H1 (cell line): ENCODE results near the gene SORCS3. TPM values are rescaled to one million over a fixed set of nuclear protein-coding genes. Genes with fewer than 3 reads are reported as not detected.

Experiments
- CTCF ChIA-PET: fragments of 300-600 bp; sonication (Branson Sonifier 250); formaldehyde crosslinking; loops from one replicate; lab custom pipeline; 2021; ENCODE audit not compliant: partially characterized antibody; lab: Charles Lee
- POLR2A ChIA-PET: fragments of 300-600 bp; sonication (Branson Sonifier 250); formaldehyde crosslinking; loops from one replicate; lab custom pipeline; 2021; ENCODE audit warnings: inconsistent platforms; ENCODE audit not compliant: partially characterized antibody; lab: Charles Lee
- DNase-seq, 2 experiments: peaks; one replicate each; pipeline versions ENCODE4 v3.0.0 to v3.0.0-alpha.2; 2010 to 2022; ENCODE audit warnings: low spot score in 2 of 2, low read depth in 1 of 2, mixed read lengths in 1 of 2
- FAIRE-seq: peaks from 2 replicates; lab custom pipeline; 2011; peaks lifted over from hg19 to GRCh38; lab: Jason Lieb, UNC
- H2AFZ ChIP-seq: 2 replicates; pipeline ENCODE4 v1.8.1; 2012; ENCODE audit warnings: low read length, inconsistent platforms
- H2AK5ac ChIP-seq: 2 replicates; pipeline ENCODE4 v1.6.1; 2013; ENCODE audit warnings: low read depth, low read length
- H2BK120ac ChIP-seq: replicated peaks from 2 replicates; pipeline ENCODE3; 2013; ENCODE audit warnings: low read depth, low read length, inconsistent platforms
- H2BK12ac ChIP-seq: 2 replicates; pipeline ENCODE4 v1.6.1; 2013; ENCODE audit warnings: low read depth, low read length
- H2BK15ac ChIP-seq: 2 replicates; pipeline ENCODE4 v1.6.1; 2013; ENCODE audit warnings: low read length
- H2BK20ac ChIP-seq: 2 replicates; pipeline ENCODE4 v1.6.1; 2013; ENCODE audit warnings: low read length
- H2BK5ac ChIP-seq: 2 replicates; pipeline ENCODE4 v1.6.1; 2013; ENCODE audit warnings: low read depth, low read length
- H3K14ac ChIP-seq: 2 replicates; pipeline ENCODE4 v1.6.1; 2013; ENCODE audit warnings: inconsistent platforms; ENCODE audit not compliant: insufficient read length
- H3K18ac ChIP-seq: 2 replicates; pipeline ENCODE4 v1.6.1; 2013; ENCODE audit warnings: low read length; ENCODE audit errors: extremely low read depth
- H3K23ac ChIP-seq: 2 replicates; pipeline ENCODE4 v1.6.1; 2013; ENCODE audit warnings: inconsistent platforms; ENCODE audit not compliant: insufficient read length
- H3K23me2 ChIP-seq: 2 replicates; pipeline ENCODE4 v1.6.1; 2013; ENCODE audit warnings: low read depth, low read length
- H3K27ac ChIP-seq: 2 replicates; pipeline ENCODE4 v1.6.1; 2011; ENCODE audit warnings: low read depth, low read length, inconsistent platforms
- H3K27me3 ChIP-seq, 4 experiments: replicated peaks in 1 of 4; 1 replicate in 1 of 4; 2 replicates in 3 of 4; pipeline versions ENCODE4 v1.6.1 to v1.8.1; 2011 to 2013; ENCODE audit warnings: low read length in 3 of 4, mild to moderate bottlenecking in 3 of 4, inconsistent platforms in 2 of 4, mixed read lengths in 2 of 4, moderate library complexity in 1 of 4; ENCODE audit not compliant: control insufficient read depth in 3 of 4, insufficient read depth in 3 of 4; ENCODE audit errors: extremely low read depth in 1 of 4
- H3K36me3 ChIP-seq, 4 experiments: 2 replicates each; pipeline versions ENCODE4 v1.6.1 to v1.8.1; 2011 to 2013; ENCODE audit warnings: mild to moderate bottlenecking in 4 of 4, low read length in 3 of 4, moderate library complexity in 2 of 4, control low read depth in 1 of 4, inconsistent platforms in 1 of 4; ENCODE audit not compliant: insufficient read depth in 4 of 4, control insufficient read depth in 2 of 4
- H3K4ac ChIP-seq: replicated peaks from 2 replicates; pipeline ENCODE3; 2013; ENCODE audit warnings: low read length, low read depth, mixed read lengths, inconsistent platforms; ENCODE audit not compliant: insufficient read length
- H3K4me1 ChIP-seq, 4 experiments: replicated peaks in 1 of 4; 1 replicate in 1 of 4; 2 replicates in 3 of 4; pipeline versions ENCODE4 v1.6.1 to v1.8.1; 2011 to 2013; ENCODE audit warnings: low read length in 3 of 4, inconsistent platforms in 2 of 4, mixed read lengths in 1 of 4; ENCODE audit not compliant: insufficient read depth in 4 of 4, control insufficient read depth in 3 of 4
- H3K4me2 ChIP-seq, 2 experiments: 2 replicates each; pipeline versions ENCODE4 v1.6.1 to v1.8.1; 2011 to 2013; ENCODE audit warnings: low read depth in 2 of 2, low read length in 2 of 2, control low read depth in 1 of 2, inconsistent platforms in 1 of 2, mild to moderate bottlenecking in 1 of 2; ENCODE audit not compliant: insufficient read depth in 1 of 2
- H3K4me3 ChIP-seq, 4 experiments: fragments of 200-600, 300-600 bp in 1 of 4; sonication (generic), shearing (Covaris generic), sonication (Bioruptor Twin) in 1 of 4; 2 replicates each; pipeline versions ENCODE4 v1.5.1 to v1.8.1; 2011 to 2016; ENCODE audit warnings: low read length in 4 of 4, low read depth in 3 of 4, control low read depth in 2 of 4, inconsistent platforms in 2 of 4, mild to moderate bottlenecking in 2 of 4, mixed read lengths in 1 of 4, moderate library complexity in 1 of 4; ENCODE audit not compliant: insufficient read depth in 2 of 4; ENCODE audit errors: extremely low read depth in 1 of 4
- H3K56ac ChIP-seq: replicated peaks from 2 replicates; pipeline ENCODE3; 2013; ENCODE audit warnings: low read depth, mild to moderate bottlenecking, mixed read lengths, low read length, inconsistent platforms; ENCODE audit not compliant: insufficient read length
- H3K79me1 ChIP-seq: 2 replicates; pipeline ENCODE4 v1.6.1; 2013; ENCODE audit warnings: low read depth, low read length, control low read depth
- H3K79me2 ChIP-seq, 2 experiments: 2 replicates each; pipeline versions ENCODE4 v1.6.1 to v1.8.1; 2012 to 2013; ENCODE audit warnings: low read length in 2 of 2, mild to moderate bottlenecking in 2 of 2, inconsistent platforms in 1 of 2; ENCODE audit not compliant: insufficient read depth in 2 of 2, control insufficient read depth in 1 of 2
- H3K9ac ChIP-seq, 4 experiments: replicated peaks in 1 of 4; 1 replicate in 1 of 4; 2 replicates in 3 of 4; pipeline versions ENCODE4 v1.6.1 to v1.8.1; 2011 to 2013; ENCODE audit warnings: low read depth in 3 of 4, low read length in 3 of 4, control low read depth in 2 of 4, mild to moderate bottlenecking in 2 of 4, moderate library complexity in 2 of 4, inconsistent platforms in 1 of 4; ENCODE audit errors: extremely low read depth in 1 of 4
- H3K9me3 ChIP-seq, 2 experiments: 2 replicates each; pipeline versions ENCODE4 v1.6.1 to v1.8.1; 2012 to 2013; ENCODE audit warnings: mild to moderate bottlenecking in 2 of 2, moderate library complexity in 2 of 2, control low read depth in 1 of 2, inconsistent platforms in 1 of 2, low read depth in 1 of 2, low read length in 1 of 2, mixed read lengths in 1 of 2; ENCODE audit not compliant: insufficient read depth in 2 of 2
- H4K20me1 ChIP-seq, 2 experiments: replicated peaks in 1 of 2; 2 replicates each; pipeline versions ENCODE3 to v1.8.1; 2011 to 2013; ENCODE audit warnings: inconsistent platforms in 2 of 2, low read length in 2 of 2, mild to moderate bottlenecking in 1 of 2; ENCODE audit not compliant: insufficient read depth in 2 of 2, control insufficient read depth in 1 of 2
- H4K5ac ChIP-seq: 2 replicates; pipeline ENCODE4 v1.6.1; 2013; ENCODE audit warnings: low read length, low read depth, mixed read lengths, inconsistent platforms; ENCODE audit not compliant: insufficient read length
- H4K8ac ChIP-seq: 2 replicates; pipeline ENCODE4 v1.8.0; 2013; ENCODE audit warnings: mild to moderate bottlenecking, moderate library complexity, low read length, inconsistent platforms; ENCODE audit not compliant: insufficient read depth; ENCODE audit errors: extremely low read depth
- H4K91ac ChIP-seq: replicated peaks from 2 replicates; pipeline ENCODE3; 2013; ENCODE audit warnings: low read length, mixed read lengths, inconsistent platforms; ENCODE audit not compliant: insufficient read length
- ASH2L ChIP-seq: fragments of 200-600, 300-600 bp; sonication (generic); IDR thresholded peaks from one replicate; pipeline ENCODE4 v1.7.1; 2017; ENCODE audit warnings: low read length
- CTBP2 ChIP-seq: IDR thresholded peaks from 2 replicates; pipeline ENCODE4 v1.7.0; 2011; ENCODE audit warnings: borderline replicate concordance, mild to moderate bottlenecking, moderate library complexity, mixed read lengths, low read length; ENCODE audit not compliant: insufficient read depth, insufficient read length
- RBBP5 ChIP-seq: IDR thresholded peaks from 2 replicates; pipeline ENCODE4 v1.7.1; 2012; ENCODE audit warnings: low read depth, mild to moderate bottlenecking, inconsistent platforms, low read length, moderate library complexity, borderline replicate concordance
- SIN3A ChIP-seq, 2 experiments: IDR thresholded peaks in 1 of 2; conservative IDR thresholded peaks in 1 of 2; 2 replicates each; pipeline ENCODE4 v1.6.1; 2011 to 2012; ENCODE audit warnings: low read length in 2 of 2, improper control_type of control experiment in 1 of 2, low read depth in 1 of 2, mild to moderate bottlenecking in 1 of 2
- SIX5 ChIP-seq: IDR thresholded peaks from 2 replicates; pipeline ENCODE4 v1.6.1; 2011; ENCODE audit warnings: mild to moderate bottlenecking, low read depth, low read length
- TBP ChIP-seq: IDR thresholded peaks from 2 replicates; pipeline ENCODE4 v1.6.1; 2011; ENCODE audit warnings: low read depth, low read length, improper control_type of control experiment
- TCF12 ChIP-seq: IDR thresholded peaks from 2 replicates; pipeline ENCODE4 v1.6.1; 2011; ENCODE audit warnings: low read depth, mild to moderate bottlenecking, low read length
- TEAD4 ChIP-seq: IDR thresholded peaks from 2 replicates; pipeline ENCODE4 v1.6.1; 2012; ENCODE audit warnings: low read depth, low read length, inconsistent platforms, mixed read lengths
- WGBS, 2 experiments: shearing (Covaris generic) in 1 of 2; methylation state at CpG; one replicate each; pipeline versions ENCODE4 v1.1.6 to v1.1.7; 2013 to 2015; ENCODE audit warnings: low lambda C conversion rate in 2 of 2, mixed read lengths in 2 of 2, inconsistent platforms in 1 of 2, low coverage in 1 of 2, missing lambda C conversion rate in 1 of 2; ENCODE audit not compliant: insufficient replicate concordance in 2 of 2, insufficient coverage in 1 of 2, insufficient read length in 1 of 2; ENCODE audit errors: extremely low coverage in 1 of 2, missing lambda C conversion rate in 1 of 2; 5-methylcytosine and 5-hydroxymethylcytosine counted together
- polyA plus RNA-seq, 7 experiments: library from polyadenylated mRNA; depleted of rRNA in 3 of 7; stranded (reverse) in 5 of 7; unstranded in 2 of 7; fragments of >200 nt in 5 of 7; fragments of 200-250 nt in 2 of 7; gene quantifications; 1 replicate in 5 of 7; 2 replicates in 1 of 7; 4 replicates in 1 of 7; pipeline versions ENCODE4 v1.2.1 to v1.2.3, GENCODE V29; 2011 to 2013; ENCODE audit warnings: missing spikeins in 2 of 7, mixed read lengths in 2 of 7
- total RNA-seq: library from RNA; stranded (reverse); fragmentation: NEBNext Ultra II Directional; extraction: Animal tissue kit (Norgen Biotek cat#: 25700); gene quantifications from 2 replicates; pipeline ENCODE4 v1.2.1, GENCODE V29; 2021
- TF ChIP-seq, protein P1 (sequence below), 3 experiments: IDR thresholded peaks; 1 replicate in 2 of 3; 2 replicates in 1 of 3; pipeline versions ENCODE4 v1.5.1 to v1.6.1; 2011; ENCODE audit warnings: low read length in 3 of 3, mild to moderate bottlenecking in 3 of 3, inconsistent platforms in 2 of 3, low read depth in 1 of 3, moderate library complexity in 1 of 3; ENCODE audit not compliant: insufficient read depth in 1 of 3; ENCODE audit errors: control extremely low read depth in 1 of 3

SORCS3 gene
- total and polyA plus RNA-seq, 2 of the 8 experiments (the other 6 are each of a cell fraction or from before 2014, with no cell fraction given), result 0.26 to 0.88 TPM

DNA sequence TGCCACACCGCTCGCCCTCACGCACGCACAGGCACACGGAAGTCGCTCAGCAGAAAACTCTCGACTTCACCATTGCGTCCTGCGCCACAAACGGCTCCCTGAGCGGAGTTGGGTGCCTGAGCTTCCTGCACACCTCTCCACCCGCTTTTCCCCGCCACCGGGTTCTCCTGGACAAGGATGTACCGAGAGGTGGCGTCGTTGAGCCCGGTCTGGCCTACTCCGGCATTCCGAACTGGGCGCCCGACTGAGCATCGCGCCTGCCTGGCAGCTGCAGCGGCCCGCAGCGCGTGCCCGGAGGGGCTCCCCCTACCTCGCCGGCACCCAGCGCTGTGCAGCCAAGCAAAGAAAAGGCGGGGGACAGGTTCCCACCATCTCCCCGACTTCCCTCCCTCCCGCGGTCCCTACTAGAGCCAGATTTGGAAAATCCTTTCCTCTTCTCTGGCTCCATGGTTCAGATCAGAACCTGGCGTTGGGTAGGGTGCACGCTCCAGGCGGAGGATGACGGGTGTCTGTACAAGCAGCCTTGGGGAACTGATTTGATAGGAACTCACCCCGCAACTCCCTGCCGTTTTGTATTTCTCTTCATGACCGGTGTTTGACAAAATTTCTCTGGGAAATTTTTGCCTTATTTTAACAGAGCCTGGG is 1.7 kb downstream of the SORCS3 start:
- peak overlapping the region; percentile 50 to 72 (median 66) for H3K4me3 ChIP-seq
- no peak overlapping the region for H2AK5ac ChIP-seq
- no peak overlapping the region for H2BK120ac ChIP-seq
- WGBS, 2 experiments, result 9% methylated on average over 42 of the region's 43 CpGs; no CpG with 5 or more reads in 1 of the 2 experiments
- H3K27ac ChIP-seq, result no peak overlapping the region
- peak overlapping the region; percentile 95 for H2AFZ ChIP-seq
- no peak overlapping the region for H3K9ac ChIP-seq
- no peak overlapping the region for H3K4ac ChIP-seq
- H4K5ac ChIP-seq, result no peak overlapping the region
- peak overlapping the region; percentile 35 for H3K56ac ChIP-seq
- peak overlapping the region; percentile 84; the same call in 1 of the 2 replicates for H2BK12ac ChIP-seq
- H3K18ac ChIP-seq, result peak overlapping the region; percentile 90
- peaks cover 30% of the 10 kb centered on the region for H3K23me2 ChIP-seq
- H3K23ac ChIP-seq, result no peak overlapping the region
- H3K27me3 ChIP-seq, result peaks cover 33 to 65% (median 62%) of the 10 kb centered on the region in 4 experiments
- H4K8ac ChIP-seq, result no peak overlapping the region; the same call in 1 of the 2 replicates
- DNase-seq (peak; percentile 66 to 96), FAIRE-seq (no peak)
- no peaks in the 10 kb centered on the region for H3K79me1 ChIP-seq
- H3K4me1 ChIP-seq, result peaks cover 0 to 18% (median 7%) of the 10 kb centered on the region in 4 experiments; a peak in 4 of 7 replicates
- no peak overlapping the region for H2BK5ac ChIP-seq
- ChIA-PET POLR2A (no interaction called here), CTCF (interaction anchor here (0.6 to 1.6 kb wide), 14 partner anchors 19 to 384 kb away, joined by 3 to 6 read pairs (median 3); no protein-coding TSS in a partner anchor)
- peak overlapping the region; percentile 69 to 98 for H3K4me2 ChIP-seq
- peak overlapping the region; percentile 72; the same call in 1 of the 2 replicates for H2BK15ac ChIP-seq
- no peaks in the 10 kb centered on the region for H3K79me2 ChIP-seq
- H3K14ac ChIP-seq, result no peak overlapping the region
- H4K91ac ChIP-seq, result no peak overlapping the region
- no peaks in the 10 kb centered on the region for H4K20me1 ChIP-seq
- no peaks in the 10 kb centered on the region for H3K9me3 ChIP-seq
- H2BK20ac ChIP-seq, result no peak overlapping the region
- peaks cover 0 to 4% (median 0%) of the 10 kb centered on the region in 4 experiments; a peak in 1 of 8 replicates for H3K36me3 ChIP-seq
- TF ChIP-seq ASH2L, result peak; percentile 57
- TF ChIP-seq CTBP2, result peak; percentile 85
- TF ChIP-seq TBP, result peak; percentile 46; the same call in 1 of the 2 replicates
- TF ChIP-seq RBBP5, result peak; percentile 48; the same call in 1 of the 2 replicates
- 0 out of 4 replicates have a peak, but pooled peaks of 1 of the 2 experiments have one; percentile 12 for TF ChIP-seq SIN3A (conservative IDR thresholded peaks at IDR 0.05 in 1 of 2, IDR thresholded peaks at IDR 0.05 in 1 of 2; ENCODE audit: low read depth in 1 of 2, low read length in 2 of 2)
- peak; percentile 89 for TF ChIP-seq TEAD4
- peak; percentile 39; the same call in 1 of the 2 replicates for TF ChIP-seq TCF12
- TF ChIP-seq, protein P1, sequence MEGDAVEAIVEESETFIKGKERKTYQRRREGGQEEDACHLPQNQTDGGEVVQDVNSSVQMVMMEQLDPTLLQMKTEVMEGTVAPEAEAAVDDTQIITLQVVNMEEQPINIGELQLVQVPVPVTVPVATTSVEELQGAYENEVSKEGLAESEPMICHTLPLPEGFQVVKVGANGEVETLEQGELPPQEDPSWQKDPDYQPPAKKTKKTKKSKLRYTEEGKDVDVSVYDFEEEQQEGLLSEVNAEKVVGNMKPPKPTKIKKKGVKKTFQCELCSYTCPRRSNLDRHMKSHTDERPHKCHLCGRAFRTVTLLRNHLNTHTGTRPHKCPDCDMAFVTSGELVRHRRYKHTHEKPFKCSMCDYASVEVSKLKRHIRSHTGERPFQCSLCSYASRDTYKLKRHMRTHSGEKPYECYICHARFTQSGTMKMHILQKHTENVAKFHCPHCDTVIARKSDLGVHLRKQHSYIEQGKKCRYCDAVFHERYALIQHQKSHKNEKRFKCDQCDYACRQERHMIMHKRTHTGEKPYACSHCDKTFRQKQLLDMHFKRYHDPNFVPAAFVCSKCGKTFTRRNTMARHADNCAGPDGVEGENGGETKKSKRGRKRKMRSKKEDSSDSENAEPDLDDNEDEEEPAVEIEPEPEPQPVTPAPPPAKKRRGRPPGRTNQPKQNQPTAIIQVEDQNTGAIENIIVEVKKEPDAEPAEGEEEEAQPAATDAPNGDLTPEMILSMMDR (IDR thresholded peaks at IDR 0.05; ENCODE audit: control extremely low read depth in 1 of 3, insufficient read depth in 1 of 3, low read depth in 1 of 3, low read length in 3 of 3), result peak; percentile 63 to 87 (median 74)
- TF ChIP-seq SIX5, result no peak
